Cardiac fibroblast (primary cell): ENCODE data around the gene KBTBD4.

Experiments
- DNase-seq, 2 donors: peaks; one replicate each; pipeline versions ENCODE4 v3.0.0 to v3.0.0-alpha.2; 2010; ENCODE audit warnings: low read depth in 2 of 2
- H3K4me3 ChIP-seq, 2 donors: replicated peaks in 1 of 2; 1 replicate in 1 of 2; 2 replicates in 1 of 2; pipeline ENCODE4 v1.5.1; 2011; ENCODE audit warnings: low read depth in 2 of 2, low read length in 2 of 2, mild to moderate bottlenecking in 2 of 2, moderate library complexity in 1 of 2
- TF ChIP-seq, protein P1 (sequence below): IDR thresholded peaks from one replicate; pipeline ENCODE4 v1.5.1; 2011; ENCODE audit warnings: low read depth, mild to moderate bottlenecking, low read length, inconsistent platforms

KBTBD4 gene

DNA sequence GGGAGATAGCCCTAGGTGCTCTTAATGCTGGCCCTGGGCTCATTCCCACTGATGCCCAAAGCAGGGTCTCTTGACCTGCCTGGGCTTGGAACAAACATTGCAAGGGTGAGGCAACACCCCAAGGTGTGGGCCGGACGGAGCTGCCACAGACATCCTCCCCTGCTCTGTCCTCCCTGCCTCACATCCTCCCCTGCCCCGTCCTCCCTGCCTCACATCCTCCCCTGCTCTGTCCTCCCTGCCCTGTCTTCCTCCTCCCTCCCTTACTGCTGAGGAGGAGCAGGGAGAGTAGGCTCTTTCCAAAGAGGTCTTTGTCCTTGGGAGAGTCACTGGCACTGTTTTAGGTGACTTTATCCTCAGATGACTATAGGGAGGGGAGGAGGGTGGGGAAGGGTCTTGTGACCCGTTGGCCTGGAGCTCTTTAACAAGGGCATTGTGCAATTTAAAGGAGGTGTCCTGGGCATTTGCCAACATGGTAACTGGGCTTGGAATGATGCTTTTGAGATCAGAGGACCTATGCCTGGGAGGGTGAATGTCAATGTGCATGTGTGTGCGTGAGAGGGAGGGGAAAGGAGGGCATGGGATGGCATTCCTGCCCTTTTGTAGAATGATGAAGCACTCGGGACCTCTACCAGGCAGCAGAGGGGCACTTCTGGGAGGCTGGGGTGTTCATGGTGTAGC, 8.4 kb upstream of the KBTBD4 start:
- no peak overlapping the region for H3K4me3 ChIP-seq
- TF ChIP-seq, protein P1, sequence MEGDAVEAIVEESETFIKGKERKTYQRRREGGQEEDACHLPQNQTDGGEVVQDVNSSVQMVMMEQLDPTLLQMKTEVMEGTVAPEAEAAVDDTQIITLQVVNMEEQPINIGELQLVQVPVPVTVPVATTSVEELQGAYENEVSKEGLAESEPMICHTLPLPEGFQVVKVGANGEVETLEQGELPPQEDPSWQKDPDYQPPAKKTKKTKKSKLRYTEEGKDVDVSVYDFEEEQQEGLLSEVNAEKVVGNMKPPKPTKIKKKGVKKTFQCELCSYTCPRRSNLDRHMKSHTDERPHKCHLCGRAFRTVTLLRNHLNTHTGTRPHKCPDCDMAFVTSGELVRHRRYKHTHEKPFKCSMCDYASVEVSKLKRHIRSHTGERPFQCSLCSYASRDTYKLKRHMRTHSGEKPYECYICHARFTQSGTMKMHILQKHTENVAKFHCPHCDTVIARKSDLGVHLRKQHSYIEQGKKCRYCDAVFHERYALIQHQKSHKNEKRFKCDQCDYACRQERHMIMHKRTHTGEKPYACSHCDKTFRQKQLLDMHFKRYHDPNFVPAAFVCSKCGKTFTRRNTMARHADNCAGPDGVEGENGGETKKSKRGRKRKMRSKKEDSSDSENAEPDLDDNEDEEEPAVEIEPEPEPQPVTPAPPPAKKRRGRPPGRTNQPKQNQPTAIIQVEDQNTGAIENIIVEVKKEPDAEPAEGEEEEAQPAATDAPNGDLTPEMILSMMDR, result no peak
- DNase-seq, result peak in 1 of 2 donors; percentile 33

DNA sequence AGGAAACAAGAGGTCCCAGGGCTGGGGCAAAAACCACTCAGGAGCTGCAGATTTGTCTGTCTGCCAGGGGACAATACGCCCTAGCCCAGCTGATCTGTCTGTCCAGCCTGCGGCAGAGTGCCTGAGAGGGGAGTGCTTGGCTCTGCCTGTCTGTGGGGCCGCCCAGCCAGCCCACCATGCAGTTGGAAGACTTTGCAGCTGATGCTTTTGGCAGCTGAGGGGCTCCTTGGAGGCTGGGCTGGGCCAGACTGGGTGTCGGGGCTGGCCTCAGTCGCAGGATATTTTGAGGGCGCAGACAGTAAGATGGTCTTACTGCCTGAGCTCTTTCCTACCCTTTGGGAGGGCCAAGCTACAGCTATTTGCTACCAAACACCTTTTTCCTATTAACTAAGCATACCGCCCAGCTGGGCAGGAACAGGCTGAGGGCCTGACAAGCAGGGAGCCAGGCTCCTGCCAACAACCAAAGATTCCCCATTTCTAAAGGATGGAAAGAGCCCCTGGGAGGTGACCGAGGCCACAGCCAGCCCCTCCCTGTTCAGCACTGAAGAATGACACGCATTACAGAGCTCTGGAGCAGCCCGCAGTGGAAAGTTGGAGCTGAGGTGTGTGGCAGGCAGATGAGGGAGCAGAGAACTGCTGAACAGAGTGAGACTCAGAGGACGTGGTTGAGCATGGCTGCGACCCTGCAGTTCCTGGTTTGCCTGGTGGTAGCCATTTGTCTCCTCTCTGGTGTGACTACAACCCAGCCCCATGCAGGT, 7.5 kb upstream of the KBTBD4 start, which contains the start of gene FAM180B:
Gene FAM180B, plus strand, starts transcription at position 581 of the 758 bp plus-strand sequence. Its CDS starts 91 bp downstream, at position 672.
- no peak within 1 kb of the TSS for H3K4me3 ChIP-seq
- TF ChIP-seq, protein P1, result no peak
- DNase-seq, result no peak

DNA sequence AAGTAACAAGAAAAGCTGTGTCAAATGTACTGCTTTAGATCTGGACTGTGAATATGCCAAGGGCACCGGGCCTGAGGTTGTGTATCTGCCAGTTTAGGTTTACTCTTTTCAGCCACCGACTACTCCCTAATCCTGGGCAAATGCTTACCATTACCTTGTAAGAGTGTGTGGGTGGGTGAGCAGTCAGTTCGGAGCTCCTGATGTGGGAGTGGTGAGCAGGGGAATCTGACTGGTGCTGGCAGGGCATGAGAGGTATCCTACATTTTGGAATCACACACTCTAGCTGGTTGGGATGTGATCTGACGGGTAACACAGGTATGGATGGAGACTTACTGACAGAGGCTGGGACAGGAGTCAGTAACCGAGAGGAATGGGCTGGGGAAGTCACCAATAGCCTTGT, 5.1 kb upstream of the KBTBD4 start:
- DNase-seq, result no peak
- TF ChIP-seq, protein P1, result no peak
- H3K4me3 ChIP-seq, result no peak overlapping the region

DNA sequence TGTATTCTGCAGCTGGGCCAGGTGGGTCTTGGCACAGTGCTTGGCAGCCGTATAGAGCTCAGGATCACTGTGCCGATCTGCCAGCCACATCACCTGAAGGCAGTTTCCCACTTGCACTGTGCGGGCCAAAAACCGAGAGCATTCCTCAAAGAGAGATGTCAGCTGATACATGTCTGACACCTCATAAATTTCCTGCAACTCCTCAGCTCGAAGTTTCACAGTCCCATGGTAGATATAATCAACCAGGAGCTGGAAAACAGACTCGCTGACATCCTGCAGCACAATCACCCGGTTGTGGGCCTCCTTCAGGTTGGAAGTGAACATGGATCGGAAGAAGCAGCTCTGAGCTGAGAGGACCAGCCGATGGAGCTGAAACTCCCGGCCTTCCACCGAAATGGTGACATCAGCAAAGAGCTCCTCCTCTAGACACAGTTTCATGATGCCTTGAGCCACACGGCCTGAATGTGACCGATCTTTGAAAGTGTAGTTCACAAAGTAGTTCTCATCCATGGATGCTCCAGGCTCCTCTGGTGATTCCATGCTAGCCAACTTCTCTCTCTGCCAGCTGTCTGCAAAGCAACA, 1.2 kb downstream of the KBTBD4 start:
- H3K4me3 ChIP-seq, result peak overlapping the region in 1 of 2 donors; percentile 99
- no peak for DNase-seq

DNA sequence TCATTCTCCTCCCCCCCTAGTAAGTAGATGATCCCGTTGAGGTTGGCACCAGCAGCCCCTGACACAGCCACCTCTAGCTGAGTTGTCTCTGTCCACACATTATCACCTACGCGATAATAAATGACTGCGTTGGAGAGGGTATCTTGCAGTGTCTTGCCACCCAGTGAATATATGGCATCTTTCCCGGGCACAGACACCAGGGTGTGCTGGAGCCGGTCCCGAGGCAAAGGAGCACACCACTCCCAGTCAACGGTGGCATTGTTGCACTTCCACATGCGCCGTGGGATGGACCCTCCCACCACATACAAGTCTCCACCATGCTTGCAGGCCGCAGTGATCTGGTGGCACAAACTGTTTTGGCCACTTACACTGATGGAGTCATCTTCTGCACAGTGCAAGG, 5.4 kb downstream of the KBTBD4 start:
- no peak for DNase-seq
- no peak overlapping the region for H3K4me3 ChIP-seq
- TF ChIP-seq, protein P1, result no peak

More for the DNA sequence above, 1.2 kb downstream of the KBTBD4 start:
- TF ChIP-seq, protein P1, result no peak

DNA sequence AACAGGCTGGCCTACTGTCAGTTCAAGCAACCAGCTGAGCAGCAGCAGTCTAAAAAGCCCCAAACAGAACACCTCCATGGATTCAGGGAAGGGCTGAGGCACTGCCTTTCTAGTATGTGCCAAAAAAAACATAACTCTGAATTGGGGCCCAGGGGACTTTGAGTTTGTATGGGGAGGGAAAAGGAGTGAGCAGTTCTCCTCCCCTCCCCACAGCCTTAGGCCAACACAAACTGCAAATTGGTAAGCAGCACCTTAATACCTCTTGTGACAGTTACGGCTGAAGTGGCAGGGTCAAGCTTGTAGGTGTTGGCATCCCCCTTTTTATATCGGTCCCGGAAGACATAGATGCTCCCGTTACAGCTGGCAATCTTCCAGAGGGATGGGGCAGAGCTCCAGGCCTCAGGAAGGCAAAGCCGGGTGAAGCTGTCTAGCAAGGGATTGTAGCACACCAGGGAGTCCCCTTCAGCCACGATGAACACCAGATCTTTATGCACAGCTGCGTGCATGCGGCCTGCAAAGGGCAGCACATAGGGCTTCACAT, 6.0 kb downstream of the KBTBD4 start:
- no peak overlapping the region for H3K4me3 ChIP-seq
- DNase-seq, result peak; percentile 25 to 65
- TF ChIP-seq, protein P1, result no peak
